ENCODE data around the gene RAB17. TPM values are rescaled to one million over a fixed set of nuclear protein-coding genes. Genes with fewer than 3 reads are reported as not detected.
A peak's percentile ranks its signal among the peaks of the same experiment; 100 is the strongest.

Gene RAB17
- total RNA-seq (2012; rRNA removed) (not detected in 2 replicates), polyA plus RNA-seq (2012; rRNA removed) (0.17 and 0.41 TPM in 2 replicates), Bru-seq, nascent RNA (percentile 32 among the genes with signal in this experiment), BruChase-seq, experiment 1, labeled RNA remaining after a 6-hour chase (percentile 36 among the genes with signal in this experiment), BruChase-seq, experiment 2, labeled RNA remaining after a 2-hour chase (percentile 35 among the genes with signal in this experiment)
- 0.05 and 0.34 TPM in 2 replicates for polyA plus RNA-seq (2012; cell fraction: cytosol; rRNA removed)
- 1.9 and 2.9 TPM in 2 replicates for polyA plus RNA-seq (2012; cell fraction: nucleus; rRNA removed; ENCODE audit: low replicate concordance)
- long read RNA-seq: 0 reads

GRCh38 chr2:237590272-237591140 lies at the start of gene RAB17:
Gene RAB17, minus strand, starts transcription at chr2:237590734. Its CDS starts 4,580 bp downstream, at chr2:237586154.
- Histone ChIP-seq H3K14ac (replicated peaks; ENCODE audit: low read depth, low read length) (0 out of 2 replicates have a peak within 1 kb of the TSS, but pooled peaks have one; percentile 48), H3K4me1 (ENCODE audit: control insufficient read depth, insufficient read depth, low read length) (peaks cover 6% of the 10 kb centered on the region), H4K8ac (ENCODE audit: low read depth in 2 of 2, low read length in 2 of 2) (no peak within 1 kb of the TSS), H3K4ac (ENCODE audit: low read depth, low read length) (no peak within 1 kb of the TSS), H4K91ac (ENCODE audit: insufficient read depth, low read depth, low read length) (no peak within 1 kb of the TSS), H3K23ac (ENCODE audit: low read depth, low read length) (no peak within 1 kb of the TSS), H2BK15ac (ENCODE audit: low read depth, low read length) (no peak within 1 kb of the TSS), H4K5ac (ENCODE audit: low read depth, low read length) (no peak within 1 kb of the TSS), H3K9ac (ENCODE audit: low read depth, low read length) (no peak within 1 kb of the TSS), H2AK9ac (replicated peaks; ENCODE audit: low read depth, low read length, poor library complexity) (peak within 1 kb of the TSS; percentile 62), H3K36me3 (ENCODE audit: control insufficient read depth, insufficient read depth, low read length) (no peaks in the 10 kb centered on the region), H2AFZ (replicated peaks; ENCODE audit: low read length, poor library complexity) (peak within 1 kb of the TSS; percentile 26), H3K18ac (ENCODE audit: low read depth, low read length) (no peak within 1 kb of the TSS), H2BK120ac (ENCODE audit: low read depth, low read length) (no peak within 1 kb of the TSS), H3K4me3 (ENCODE audit: insufficient read depth, low read depth, low read length) (no peak within 1 kb of the TSS), H3K4me2 (ENCODE audit: low read depth, low read length) (no peak within 1 kb of the TSS), H4K20me1 (ENCODE audit: insufficient read depth, low read length) (no peaks in the 10 kb centered on the region), H3K79me1 (ENCODE audit: low read depth in 1 of 2, low read length in 2 of 2) (no peaks in the 10 kb centered on the region), H2AK5ac (ENCODE audit: low read depth, low read length) (no peak within 1 kb of the TSS), H2BK5ac (ENCODE audit: low read depth, low read length, poor library complexity, severe bottlenecking) (no peak within 1 kb of the TSS), H3K9me3 (ENCODE audit: control insufficient read depth, insufficient read depth, low read length) (peaks cover 3% of the 10 kb centered on the region; the same call in 1 of the 2 replicates), H2BK20ac (ENCODE audit: low read depth, low read length) (peak within 1 kb of the TSS; percentile 63; the same call in 1 of the 2 replicates), H3K9me1 (ENCODE audit: insufficient read depth, low read length) (no peaks in the 10 kb centered on the region), H3K27me3 (ENCODE audit: control insufficient read depth, insufficient read depth, low read length) (no peaks in the 10 kb centered on the region), H3K56ac (ENCODE audit: extremely low read depth, insufficient read depth, low read length) (no peak within 1 kb of the TSS), H3K27ac (ENCODE audit: insufficient read depth, low read length) (no peak within 1 kb of the TSS)
- ChIA-PET POLR2A (ENCODE audit: unreplicated experiment) (no interaction called here), CTCF (no interaction called here)
- no TSS peak for BruUV-seq (replicated peaks)
- dilution Hi-C loops (cut with HindIII; ENCODE audit: low sequenced_read_pairs, unreplicated experiment) (no loop called here), in situ Hi-C loops (cut with MboI; ENCODE audit: low sequenced_read_pairs) (loop anchor here (5.0 kb wide), 1 partner anchor 152 kb away; no protein-coding TSS in a partner anchor), intact Hi-C loops (cut with micrococcal nuclease) (no loop called here)
- ATAC-seq (ENCODE audit: low read depth) (no peak), DNase-seq (peak; percentile 39)
- TF ChIP-seq CHD1 (IDR thresholded peaks at IDR 0.05; ENCODE audit: low read depth, low read length): no peak
- TF ChIP-seq BHLHE40 (IDR thresholded peaks at IDR 0.05; ENCODE audit: low read depth, low read length): peak; percentile 72
- TF ChIP-seq USF2 (IDR thresholded peaks at IDR 0.05; ENCODE audit: low read depth, low read length): no peak
- TF ChIP-seq ELK1 (IDR thresholded peaks at IDR 0.05; ENCODE audit: borderline replicate concordance, low read depth, low read length): no peak
- TF ChIP-seq FOS (IDR thresholded peaks at IDR 0.05; ENCODE audit: low read depth, low read length): peak; percentile 26; the same call in 1 of the 2 replicates
- TF ChIP-seq MAFK (IDR thresholded peaks at IDR 0.05; ENCODE audit: low read depth, low read length): no peak
- no peak for TF ChIP-seq RCOR1 (IDR thresholded peaks at IDR 0.05; ENCODE audit: insufficient replicate concordance, low read length)
- WGBS, 2 experiments (ENCODE audit: extremely low coverage in 2 of 2, insufficient read length in 1 of 2): 70% methylated on average over 10 of the region's 16 CpGs; no CpG with 5 or more reads in 1 of the 2 experiments

Measured in IMR-90 (cell line).